Fibroblast of skin of right quadriceps (primary cell): ENCODE measurements around the gene NIN.
A peak's percentile ranks its signal among the peaks of the same experiment; 100 is the strongest.

ENCODE experiments used
- DNase-seq: peaks from one replicate; pipeline ENCODE4 v3.0.0-alpha.2; 2013

The NIN gene

DNA sequence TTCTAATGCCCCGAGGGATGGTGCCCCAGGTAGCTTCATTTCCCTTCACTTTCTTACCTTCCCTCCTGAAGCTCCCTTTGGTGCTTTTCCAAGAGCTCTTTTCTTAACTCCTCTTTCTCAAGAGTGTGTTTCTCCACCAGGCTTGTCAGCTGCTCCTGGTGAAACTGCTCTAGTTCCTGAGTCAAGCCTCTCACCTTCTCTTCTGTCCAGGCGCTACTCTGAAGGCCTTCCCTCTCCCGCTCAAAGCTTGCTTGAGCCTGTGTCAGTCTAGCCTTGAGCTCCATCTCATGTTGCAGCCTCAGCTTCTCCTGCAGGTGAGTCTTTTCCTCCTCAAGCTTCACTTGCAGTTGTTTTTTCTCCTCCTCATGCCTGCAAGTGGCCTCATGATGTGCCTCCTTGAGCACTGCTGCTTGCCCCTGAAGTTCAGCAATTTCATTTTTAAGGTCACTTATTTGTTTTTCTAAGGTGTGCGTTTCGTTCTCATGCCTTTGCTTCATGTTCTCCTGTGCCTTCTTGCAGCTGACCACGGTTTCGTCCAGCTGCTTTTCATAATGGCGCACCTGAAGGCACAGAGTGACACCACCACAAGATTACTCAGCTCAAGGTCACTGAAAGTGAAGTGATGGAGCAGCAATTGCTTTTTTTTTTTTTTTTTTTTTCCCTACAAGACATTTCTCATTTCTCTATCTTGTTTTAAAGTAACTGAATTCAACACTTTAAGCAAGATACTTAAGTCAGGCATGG is 71.0 kb downstream of the NIN start:
- no peak for DNase-seq

DNA sequence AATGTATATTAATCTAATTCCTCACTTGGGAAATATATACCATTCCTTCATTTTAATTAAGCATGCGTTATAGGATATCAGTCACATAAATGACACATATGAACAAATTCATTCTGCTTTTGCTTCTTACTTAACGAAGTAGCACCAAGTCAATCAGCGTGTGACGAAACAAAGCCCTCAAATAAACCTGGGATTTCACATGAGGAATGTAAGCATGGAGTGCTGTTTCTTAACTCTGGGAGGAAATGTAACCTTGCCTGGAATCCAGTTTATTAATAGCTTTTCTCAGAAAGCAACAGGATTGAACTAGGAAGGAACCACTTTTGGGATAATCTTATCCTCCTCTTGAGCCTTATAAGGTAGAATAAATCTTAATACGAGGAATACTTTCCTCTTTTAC is 72.0 kb downstream of the NIN start:
- DNase-seq, result peak; percentile 54

DNA sequence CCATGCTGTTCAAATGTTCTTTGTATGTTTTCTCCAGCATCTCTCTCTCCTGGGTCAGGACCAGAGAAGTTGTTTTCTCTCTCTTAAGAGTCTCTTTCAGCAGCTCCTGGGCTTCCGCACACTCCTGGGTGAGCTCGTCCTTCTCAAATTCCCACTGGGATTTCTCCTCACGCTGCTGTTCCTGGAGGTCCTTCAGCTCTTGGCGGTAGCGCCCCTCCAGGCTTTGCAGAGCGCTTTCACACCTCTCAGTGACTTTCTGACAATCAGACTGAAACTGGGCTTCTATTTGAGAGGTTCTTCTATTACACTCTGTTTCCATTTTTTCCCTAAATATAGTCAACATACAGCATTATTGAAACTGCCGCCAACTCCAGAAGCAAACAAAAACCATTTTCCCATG is 72.7 kb downstream of the NIN start:
- no peak for DNase-seq

DNA sequence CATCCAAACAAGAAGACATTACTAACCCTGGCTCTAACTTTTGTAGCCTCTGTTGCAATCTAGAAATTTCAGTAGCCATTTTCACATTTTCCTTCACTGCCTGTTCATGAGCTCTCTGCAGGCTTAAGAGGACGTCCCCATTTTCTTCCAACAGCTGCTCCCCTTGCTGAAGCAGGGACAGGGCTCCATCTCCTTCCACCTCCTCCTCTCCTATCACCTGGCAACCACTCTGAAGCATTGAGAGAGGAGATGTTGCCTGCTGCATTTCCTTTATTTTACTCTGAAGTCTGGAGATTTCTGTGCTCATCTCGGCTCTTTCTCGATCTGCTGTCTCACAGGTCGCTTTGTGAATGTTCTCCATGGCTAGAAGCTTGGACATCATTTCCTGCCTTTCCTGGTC is 73.3 kb downstream of the NIN start:
- no peak for DNase-seq

DNA sequence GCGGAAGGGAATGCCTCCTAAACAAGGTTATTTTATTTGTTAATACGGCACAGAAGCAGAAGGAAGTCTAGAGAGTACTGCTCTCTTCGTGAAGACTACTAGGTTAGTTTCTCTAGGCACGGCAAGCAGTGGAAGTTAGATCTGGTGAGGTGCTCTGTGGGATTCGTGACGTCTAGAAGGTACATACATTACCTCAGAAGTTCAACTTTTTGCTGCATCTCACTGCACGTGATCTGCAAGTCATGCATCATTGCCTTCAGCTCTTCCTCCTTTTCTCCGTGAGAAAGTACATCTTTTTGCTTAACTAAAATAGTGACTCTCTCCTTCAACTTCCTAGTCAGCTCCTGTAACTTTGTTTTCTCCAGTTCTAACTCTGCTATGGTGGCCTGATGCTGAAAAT is 74.7 kb downstream of the NIN start:
- DNase-seq, result no peak

DNA sequence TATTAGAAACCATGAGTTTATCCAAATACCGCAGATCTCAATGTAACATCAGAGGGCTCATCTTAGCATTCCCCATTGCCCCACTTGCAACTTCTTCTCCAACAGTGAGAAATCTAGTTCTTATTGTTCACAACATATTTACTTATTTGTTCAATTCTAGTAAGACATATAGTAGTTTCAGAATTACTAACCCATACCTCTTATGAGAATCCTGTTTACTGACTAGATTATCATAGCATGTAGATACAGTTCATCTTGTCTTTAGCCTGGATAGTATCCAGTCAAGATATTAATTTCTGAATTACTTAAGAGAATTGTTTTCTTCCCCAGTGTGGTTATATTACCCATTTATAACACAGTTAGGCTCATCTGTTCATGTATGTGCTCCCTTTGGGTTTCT is 80.6 kb downstream of the NIN start:
- no peak for DNase-seq

DNA sequence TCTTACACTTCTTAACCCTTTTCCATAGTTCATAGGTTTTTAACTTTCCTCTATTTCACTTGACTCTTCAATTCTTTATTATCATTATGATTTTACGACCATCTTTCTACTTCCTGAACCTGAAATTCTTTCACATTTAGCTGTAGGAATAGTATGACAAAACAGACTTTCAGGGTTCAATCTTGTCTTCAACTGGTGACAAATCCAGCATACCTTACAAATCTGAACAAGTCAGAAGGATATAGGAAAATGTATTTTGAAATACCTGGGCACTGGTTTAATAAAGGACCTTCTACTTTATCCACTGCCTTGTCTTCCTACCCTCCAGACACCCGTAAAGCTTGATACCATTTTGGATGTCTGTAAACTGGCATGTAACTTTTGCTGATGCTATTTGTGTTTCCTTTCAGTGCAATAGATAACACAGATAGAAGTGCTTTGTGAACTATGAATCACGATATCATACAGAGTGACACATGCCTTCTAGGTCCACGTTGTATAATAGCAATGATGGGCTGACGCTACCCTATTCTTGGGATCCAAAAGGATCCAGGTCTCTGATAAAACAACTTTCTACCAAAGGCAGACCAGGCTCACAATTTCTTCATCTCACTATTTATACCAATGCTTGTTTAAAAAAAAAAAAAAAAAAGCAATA is 85.4 kb downstream of the NIN start:
- DNase-seq, result no peak

DNA sequence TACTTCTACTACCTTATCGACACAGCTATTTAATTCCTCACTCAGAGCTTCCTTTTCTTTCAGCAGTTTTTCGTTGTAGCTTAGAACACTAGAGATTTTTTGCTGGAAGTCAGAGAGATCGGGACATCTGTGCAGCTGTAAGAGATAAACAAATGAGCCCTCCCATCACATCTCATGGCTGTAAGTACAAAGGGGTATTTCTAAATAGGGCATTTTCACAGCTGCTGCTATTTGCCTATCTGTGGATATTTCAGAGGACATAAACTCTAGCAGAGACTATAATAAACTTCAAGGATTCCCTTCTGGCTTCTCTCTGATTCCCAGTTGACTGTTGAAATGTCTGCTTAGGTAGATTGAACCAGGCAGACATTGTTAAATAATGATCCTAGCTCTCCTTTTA is 86.7 kb downstream of the NIN start:
- DNase-seq, result no peak

DNA sequence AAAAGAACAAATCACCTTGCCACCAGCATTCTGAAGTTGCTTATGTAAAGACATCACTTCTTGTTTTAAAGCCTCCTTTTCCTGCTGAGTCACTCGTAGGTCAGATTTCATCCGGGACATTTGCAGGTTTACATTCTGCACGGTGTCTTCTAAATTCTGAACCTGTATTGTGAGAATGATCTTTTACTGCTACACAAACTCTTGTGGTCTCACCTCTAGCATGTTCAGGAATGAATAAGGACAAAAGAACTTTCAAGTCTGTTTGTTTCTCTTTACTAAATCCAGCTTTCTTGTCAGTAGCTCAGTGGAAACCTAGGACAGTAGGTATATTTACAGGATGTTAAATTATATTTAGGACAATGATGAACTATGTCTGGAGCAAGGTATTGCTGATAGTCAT is 89.4 kb downstream of the NIN start:
- peak; percentile 29 for DNase-seq

DNA sequence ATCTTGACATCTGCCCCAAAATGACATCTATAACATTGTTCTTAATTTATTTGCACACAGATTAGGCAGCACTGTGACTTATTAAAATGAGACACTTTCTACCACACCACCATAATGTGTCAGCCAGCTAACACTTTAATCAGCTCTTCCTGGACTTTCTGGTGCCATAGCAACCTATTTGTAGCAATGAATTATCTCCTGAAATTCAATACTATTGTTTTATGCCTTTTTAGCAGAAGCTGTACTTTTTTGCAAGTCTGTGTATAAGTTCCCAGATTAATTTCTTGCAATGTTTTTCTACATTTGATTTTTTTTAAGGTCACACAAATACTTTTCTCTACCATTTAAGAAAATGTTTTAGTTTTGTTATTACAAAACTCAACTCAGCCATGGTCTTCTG is 90.1 kb downstream of the NIN start:
- peak; percentile 22 for DNase-seq

DNA sequence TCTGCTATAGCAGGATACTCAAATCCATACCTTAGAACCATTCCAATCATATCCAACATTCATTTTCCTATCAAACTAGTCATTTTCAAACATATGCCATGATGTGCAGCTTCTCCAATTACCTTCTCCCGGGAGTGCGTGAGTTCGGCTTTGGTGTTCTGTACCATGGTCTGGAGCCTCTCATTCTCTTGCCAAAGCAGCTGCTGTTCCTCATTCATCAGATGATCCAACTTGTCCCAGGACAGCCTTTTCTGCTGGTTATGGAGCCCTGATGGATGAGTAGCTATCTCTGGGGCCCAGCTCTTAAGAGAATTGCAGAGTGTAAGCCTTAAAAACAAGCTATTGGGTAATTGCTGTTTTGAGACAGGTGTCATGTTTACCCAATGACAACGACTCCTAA is 91.8 kb downstream of the NIN start:
- DNase-seq, result no peak

DNA sequence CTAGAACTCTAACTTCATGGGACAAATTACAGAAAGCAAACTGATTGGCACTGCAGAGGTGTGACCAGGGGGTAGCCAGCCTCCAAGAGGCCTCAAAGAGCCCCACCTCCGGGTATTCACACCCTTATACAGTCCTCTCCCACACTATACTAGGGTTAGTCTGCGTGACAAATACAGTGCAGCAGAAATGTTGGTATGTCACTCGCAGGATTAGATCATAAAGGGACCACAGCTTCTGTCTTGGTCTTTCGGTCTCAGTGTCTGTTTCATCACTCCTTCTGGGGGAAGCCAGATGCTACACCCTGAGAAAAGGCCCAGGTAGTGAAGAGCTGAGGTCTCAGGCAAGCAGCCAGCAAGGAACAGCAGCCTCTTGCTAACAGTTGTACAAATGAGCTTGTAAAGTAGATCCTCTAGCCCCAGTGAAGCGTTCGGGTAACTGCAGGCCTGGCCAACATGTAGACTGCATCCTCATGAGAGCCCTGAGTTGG is 94.0 kb downstream of the NIN start:
- DNase-seq, result peak; percentile 16

DNA sequence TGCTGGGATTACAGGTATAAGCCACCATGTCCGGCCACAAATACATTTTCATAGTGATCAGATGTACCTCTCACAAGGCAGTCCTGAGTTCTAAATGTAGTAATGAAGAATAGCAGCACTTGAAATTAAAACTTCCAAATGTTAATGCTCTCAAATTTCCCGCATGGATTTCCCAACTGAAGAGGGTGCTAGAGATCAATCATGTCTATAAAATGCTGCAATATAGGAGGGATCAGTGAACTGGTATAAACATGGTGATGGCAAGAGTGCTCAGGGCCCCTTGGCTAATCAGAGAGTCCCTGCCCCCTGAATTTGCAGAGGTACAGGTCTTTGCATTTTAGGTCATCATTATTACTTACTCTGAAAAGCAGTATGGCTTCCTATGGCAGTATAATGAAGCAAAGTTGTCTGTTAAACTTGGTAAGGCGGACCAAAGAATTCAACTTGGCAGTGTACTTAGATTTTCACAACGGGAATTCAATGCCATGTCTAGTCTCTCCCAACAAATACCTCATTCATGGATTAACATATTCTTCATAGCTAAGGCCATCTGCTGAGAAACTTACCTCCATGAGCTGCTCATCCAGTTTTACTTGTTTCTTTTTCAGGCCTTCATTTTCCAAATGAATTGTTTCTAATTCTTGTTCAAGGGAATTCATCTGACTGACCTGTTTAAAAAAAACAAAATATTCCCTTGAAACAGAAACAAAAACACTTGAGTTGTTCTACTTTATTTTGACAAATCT is 95.8 kb downstream of the NIN start:
- DNase-seq, result no peak

DNA sequence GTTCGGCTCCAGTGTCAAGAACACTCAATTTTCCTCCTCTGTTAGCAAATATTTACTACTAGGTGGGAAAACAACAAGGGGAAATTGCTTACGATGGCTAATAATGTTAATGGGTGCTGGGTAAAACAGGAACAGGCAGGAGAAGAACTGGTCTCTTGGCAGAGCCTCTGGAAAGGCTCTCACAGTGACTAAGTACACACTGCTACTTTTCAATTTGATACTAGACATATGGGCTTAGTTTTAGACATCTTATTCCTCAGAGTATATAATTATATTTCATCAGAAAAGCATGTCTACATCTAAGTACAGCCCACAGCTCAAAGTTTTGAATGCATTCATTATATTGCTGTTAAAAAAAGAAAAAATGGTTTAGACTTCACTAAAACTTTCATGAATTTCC is 97.5 kb downstream of the NIN start:
- DNase-seq, result no peak

DNA sequence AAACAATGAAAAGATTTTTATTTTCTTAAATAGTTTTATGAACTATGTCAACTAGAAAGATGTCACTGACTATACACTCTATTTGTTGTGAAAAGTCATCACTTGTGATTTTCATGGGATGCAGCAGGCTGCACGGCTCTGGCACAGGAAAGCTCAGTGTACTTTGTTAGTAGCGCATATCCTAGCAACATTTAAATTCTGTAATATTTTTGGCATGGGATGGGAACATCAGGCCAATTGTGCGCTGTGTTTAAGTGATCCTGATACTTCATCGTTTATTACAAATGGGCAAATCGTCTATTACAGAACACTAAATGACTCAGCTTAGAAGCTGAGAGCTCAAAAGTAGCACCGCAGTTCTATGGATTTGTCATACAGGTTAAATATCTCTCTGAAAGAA is 102.1 kb downstream of the NIN start:
- no peak for DNase-seq

DNA sequence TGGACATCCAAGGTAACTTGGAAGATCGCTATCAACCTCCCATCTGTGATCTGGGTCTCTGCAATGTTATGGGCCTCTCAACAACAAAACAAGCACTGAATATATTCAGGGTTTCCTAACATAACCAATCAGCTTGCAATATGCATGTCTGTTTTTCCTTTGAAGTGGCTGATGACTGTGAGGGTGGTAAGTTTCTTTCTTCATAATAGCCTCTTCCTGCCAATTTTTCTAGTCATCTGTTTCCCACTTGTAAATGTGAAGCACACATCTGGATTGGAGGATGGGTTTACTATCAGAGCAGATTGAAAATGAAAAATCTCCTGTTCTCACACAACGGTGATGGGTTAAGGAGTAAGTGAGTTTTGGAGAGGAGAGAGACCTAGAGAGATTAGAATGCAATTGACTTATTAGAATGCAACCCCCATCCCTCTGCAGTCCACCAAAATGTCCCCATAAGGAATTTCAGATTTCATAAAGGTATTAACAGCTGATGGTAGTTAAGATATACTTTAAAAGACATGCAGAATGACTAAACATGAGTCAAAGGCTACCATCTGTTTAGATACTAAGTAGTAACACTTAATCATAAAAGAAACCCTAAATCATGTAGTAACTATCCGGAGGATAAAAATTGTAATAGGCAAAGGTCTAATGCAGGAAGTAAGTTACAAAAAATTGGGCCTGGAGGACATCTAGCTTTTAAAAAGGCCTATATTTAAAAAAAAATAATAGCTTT is 104.4 kb downstream of the NIN start:
- DNase-seq, result peak; percentile 90

DNA sequence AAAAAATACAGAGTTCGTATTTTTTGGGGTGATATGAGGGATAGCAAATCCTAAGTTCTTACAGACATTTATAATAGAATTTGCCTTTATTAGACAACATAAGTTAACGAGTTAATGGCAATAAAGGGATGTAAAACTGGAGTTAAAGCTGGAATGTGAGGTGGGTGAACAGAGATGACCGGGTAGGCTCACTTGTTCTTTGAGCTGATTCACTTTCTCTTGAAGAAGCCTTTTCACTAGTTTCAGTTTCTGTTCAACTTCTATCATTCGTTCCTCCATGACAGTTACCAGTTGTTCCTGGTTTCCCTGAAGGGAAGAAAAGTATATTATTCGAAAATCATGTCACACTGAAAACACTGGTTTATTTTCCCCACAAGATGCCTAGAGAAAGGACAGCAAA is 105.2 kb downstream of the NIN start:
- DNase-seq, result no peak

DNA sequence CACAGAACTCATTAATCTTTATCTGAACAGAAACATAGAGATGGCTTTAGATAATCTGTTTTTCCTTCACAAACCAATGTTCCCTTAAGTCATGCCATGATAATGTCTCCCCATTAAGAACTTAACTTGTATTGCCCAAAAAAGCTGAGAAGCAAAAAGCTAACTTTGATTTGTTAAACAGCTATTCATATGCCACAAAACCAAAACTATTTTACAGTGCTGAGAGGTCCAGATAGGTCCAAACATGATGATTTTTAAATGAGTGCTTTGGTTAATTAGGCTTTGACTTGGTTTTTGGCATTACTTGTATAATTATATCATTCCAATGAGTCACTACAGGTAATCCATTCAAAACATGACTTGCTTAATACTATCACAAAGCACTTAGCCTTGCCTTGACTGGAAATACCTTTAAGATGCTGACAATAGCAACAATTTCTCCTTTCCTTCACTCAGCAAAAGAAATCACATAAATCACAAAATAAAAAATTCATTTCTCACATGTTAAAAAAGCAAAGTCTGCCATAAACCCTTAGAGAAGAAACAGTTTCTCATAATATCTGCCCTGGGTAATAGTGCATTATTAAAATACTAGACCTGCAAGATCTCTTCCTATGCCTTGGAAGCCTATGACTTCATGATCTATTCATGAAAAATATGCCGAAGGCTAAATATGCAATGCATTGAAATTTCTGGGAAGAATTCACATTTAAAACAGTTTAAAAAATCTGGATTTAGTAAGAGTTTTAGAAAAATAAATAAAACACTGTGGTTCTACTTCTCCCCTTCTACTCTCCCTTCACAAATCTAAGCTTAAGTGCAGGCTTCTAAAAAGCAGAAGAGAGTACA is 110.8 kb downstream of the NIN start:
- peak; percentile 20 for DNase-seq

DNA sequence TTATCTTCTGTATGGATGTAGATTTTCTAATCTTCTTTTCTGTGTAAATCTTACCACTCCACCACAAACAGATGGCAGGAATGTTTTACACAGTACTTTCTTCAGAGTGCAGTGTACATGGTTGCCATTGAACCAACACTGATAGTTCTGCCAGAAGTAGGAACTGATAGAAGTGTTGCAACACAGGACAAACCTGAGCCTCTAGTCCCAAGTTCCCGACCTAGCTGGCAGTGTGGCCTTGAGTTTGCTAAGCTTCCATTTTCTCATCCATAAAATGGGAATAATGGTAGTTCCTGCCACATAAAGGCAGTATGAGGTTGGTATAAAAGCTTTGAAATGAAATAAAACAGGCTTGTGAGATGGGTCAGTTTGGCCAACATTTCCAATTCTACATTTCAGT is 112.0 kb downstream of the NIN start:
- no peak for DNase-seq

DNA sequence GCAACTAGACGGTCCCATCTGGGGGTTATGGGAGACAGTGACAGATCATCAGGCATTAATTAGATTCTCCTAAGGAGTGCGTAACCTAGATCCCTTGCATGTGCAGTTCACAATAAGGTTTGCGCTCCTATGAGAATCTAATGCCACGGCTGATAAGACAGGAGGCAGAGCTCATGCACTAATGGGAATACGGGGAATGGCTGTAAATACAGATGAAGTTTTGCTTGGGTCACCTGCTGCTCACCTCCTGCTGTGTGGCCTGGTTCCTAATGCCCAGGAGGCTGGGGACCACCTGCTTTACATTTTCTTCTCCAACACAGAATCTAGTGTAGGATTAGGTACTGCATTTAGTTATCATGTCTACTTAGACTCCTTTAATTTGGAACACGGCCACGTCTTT is 113.2 kb downstream of the NIN start:
- no peak for DNase-seq

DNA sequence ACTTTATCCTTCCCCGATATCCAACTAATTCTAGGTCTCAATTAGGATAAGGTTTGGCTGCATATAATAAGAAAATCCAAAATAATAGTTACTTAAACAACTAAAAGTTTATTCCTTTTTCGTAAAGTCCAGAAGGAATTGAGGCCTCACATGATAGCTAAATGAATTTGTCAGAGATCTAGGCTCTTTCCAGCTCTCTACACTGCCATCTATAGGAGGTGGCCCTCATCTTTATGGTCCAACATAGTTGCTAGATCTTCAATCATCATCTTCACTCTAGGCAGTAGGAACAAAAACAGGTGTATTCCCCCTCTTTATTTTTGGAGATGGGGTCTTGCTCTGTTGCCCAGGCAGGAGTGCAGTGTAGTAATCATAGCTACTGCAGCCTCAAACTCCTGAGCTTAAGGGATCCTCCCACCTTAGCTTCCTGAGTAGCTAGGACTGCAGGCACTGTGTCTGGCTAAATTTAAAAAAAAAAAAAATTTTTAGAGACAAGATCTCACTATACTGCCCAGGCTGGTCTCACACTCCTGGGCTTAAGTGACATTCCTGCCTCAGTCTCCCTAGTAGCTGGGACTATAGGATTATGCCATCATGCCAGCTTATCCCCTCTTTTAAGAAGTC is 116.4 kb downstream of the NIN start:
- peak; percentile 38 for DNase-seq

DNA sequence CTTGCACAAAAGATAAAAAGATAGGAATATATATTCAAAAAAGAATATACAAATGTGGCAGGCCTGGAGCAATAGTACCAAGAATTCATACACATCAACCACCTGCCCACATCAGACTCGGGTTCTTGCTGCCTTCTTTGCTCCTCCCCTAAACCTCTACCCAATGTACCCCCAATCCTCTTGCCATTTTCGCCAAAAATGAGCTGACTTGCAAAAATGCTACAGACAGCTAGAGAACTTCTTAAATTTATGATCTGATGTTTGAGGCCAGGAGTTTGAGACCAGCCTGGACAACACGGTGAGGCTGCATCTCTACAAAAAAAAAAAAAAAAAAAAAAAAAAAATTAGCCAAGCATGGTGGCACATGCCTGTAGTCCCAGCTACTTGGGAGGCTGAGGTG is 119.9 kb downstream of the NIN start:
- DNase-seq, result no peak
